SU-DHL-6 (cell line): ENCODE results near the gene SRSF7.
"Not testable (repeated sequence)": the region's sequence is repeated elsewhere in the genome, so short reads cannot be mapped to it uniquely, and the experiment has no call there.

Source experiments
- H2AFZ ChIP-seq: fragments of 200-600 bp; sonication (generic); 2 replicates; pipeline ENCODE4 v1.6.1; 2014; ENCODE audit warnings: low read depth, mild to moderate bottlenecking, moderate library complexity, mixed read lengths, antibody characterized with exemption, low read length; ENCODE audit not compliant: severe bottlenecking
- H3F3A ChIP-seq: fragments of 200-600 bp; shearing (Covaris generic); 2 replicates; pipeline ENCODE4 v1.6.0; 2016; ENCODE audit warnings: antibody characterized with exemption, mild to moderate bottlenecking; ENCODE audit not compliant: insufficient read depth
- H3K27ac ChIP-seq: fragments of 200-600 bp; sonication (generic); 2 replicates; pipeline ENCODE4 v1.5.1; 2016; ENCODE audit warnings: low read depth, mild to moderate bottlenecking, low read length, moderate library complexity, mixed read lengths
- H3K27me3 ChIP-seq: fragments of 200-600 bp; sonication (generic), shearing (Covaris generic); 2 replicates; pipeline ENCODE4 v1.6.0; 2014; ENCODE audit warnings: mild to moderate bottlenecking, low read length
- H3K36me3 ChIP-seq: fragments of 200-600 bp; sonication (generic); 2 replicates; pipeline ENCODE4 v1.6.1; 2014; ENCODE audit warnings: mild to moderate bottlenecking, low read length, mixed read lengths
- H3K4me2 ChIP-seq: fragments of 300-600, 200-600 bp; shearing (Covaris generic), sonication (generic); 2 replicates; pipeline ENCODE4 v1.6.0; 2014; ENCODE audit warnings: low read length, low read depth, mild to moderate bottlenecking; ENCODE audit not compliant: poor library complexity, severe bottlenecking
- H3K4me3 ChIP-seq: fragments of 200-600 bp; sonication (generic); 2 replicates; pipeline ENCODE4 v1.5.1; 2014; ENCODE audit warnings: antibody characterized with exemption, low read length, mild to moderate bottlenecking, mixed read lengths; ENCODE audit not compliant: insufficient read depth, poor library complexity, severe bottlenecking
- H3K79me2 ChIP-seq: fragments of 200-600 bp; sonication (generic); 2 replicates; pipeline ENCODE4 v1.6.1; 2014; ENCODE audit warnings: mild to moderate bottlenecking, low read length, moderate library complexity; ENCODE audit not compliant: insufficient read depth
- H3K9ac ChIP-seq: fragments of 200-600 bp; sonication (generic); 2 replicates; pipeline ENCODE4 v1.7.0; 2014; ENCODE audit warnings: mild to moderate bottlenecking, low read length
- H3K9me2 ChIP-seq: fragments of 200-600 bp; sonication (generic); replicated peaks from 2 replicates; pipeline ENCODE4 v1.6.1; 2014; ENCODE audit warnings: low read length; ENCODE audit not compliant: insufficient read depth
- H3K9me3 ChIP-seq: fragments of 200-600 bp; sonication (generic); 2 replicates; pipeline ENCODE4 v1.6.1; 2014; ENCODE audit warnings: low read length, mixed read lengths; ENCODE audit not compliant: insufficient read depth
- H4K20me1 ChIP-seq: fragments of 200-600 bp; sonication (generic); 2 replicates; pipeline ENCODE4 v1.6.1; 2014; ENCODE audit warnings: low read depth, mild to moderate bottlenecking, antibody characterized with exemption, low read length, moderate library complexity, mixed read lengths
- EZH2phosphoT487 ChIP-seq: fragments of 200-600 bp; sonication (generic), shearing (Covaris generic); conservative IDR thresholded peaks from 2 replicates; pipeline ENCODE4 v1.6.1; 2018; ENCODE audit warnings: mild to moderate bottlenecking, antibody characterized with exemption, low read length, moderate library complexity, mixed read lengths
- TF ChIP-seq, protein P1 (sequence below): fragments of 200-600 bp; sonication (generic); IDR thresholded peaks from one replicate; pipeline ENCODE4 v1.5.1; 2017; ENCODE audit warnings: antibody characterized with exemption, mild to moderate bottlenecking, low read length, moderate library complexity; ENCODE audit not compliant: insufficient read depth, poor library complexity, severe bottlenecking

The SRSF7 gene

DNA sequence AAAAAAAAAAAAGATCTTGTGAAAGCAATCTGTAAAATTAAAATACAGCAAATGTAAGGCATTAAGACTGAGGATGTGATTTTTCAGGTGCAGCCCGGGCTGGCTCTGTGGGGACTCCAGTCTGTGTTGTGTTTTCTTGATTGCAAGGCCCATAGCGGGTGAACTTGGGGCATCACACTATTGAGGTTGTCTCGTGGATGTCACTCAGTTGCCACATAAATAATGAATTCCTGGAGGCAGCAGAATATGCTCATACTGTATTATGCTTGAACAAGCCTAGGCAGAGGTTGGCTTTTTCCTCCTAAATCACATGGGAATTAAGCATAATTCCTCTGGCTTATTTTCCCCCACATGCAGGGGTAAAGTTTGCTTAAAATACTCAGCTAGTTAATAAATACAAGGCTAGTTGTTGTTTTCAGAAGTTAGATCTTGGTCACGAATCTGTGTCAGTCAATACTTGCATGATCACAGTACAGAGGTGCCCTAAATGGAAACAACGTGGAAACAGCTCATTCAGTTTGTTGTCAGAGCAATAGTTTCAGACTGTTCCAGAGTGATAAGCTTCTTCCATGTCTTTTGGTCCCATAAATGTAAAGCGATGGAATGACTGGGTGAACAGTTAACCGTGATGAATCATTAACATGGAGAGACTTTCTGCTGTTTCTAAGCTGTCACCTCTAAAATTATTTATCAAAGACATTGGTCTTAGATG lies 43.2 kb upstream of the SRSF7 start:
- no peak overlapping the region for H3K4me3 ChIP-seq
- no peak overlapping the region for H2AFZ ChIP-seq
- H3F3A ChIP-seq = no peaks in the 10 kb centered on the region
- H3K9me2 ChIP-seq = no peaks in the 10 kb centered on the region
- H4K20me1 ChIP-seq = no peaks in the 10 kb centered on the region
- no peaks in the 10 kb centered on the region for H3K36me3 ChIP-seq
- H3K4me2 ChIP-seq = no peak overlapping the region
- no peak overlapping the region for H3K27ac ChIP-seq
- H3K9me3 ChIP-seq = no peaks in the 10 kb centered on the region
- no peak overlapping the region for H3K9ac ChIP-seq
- TF ChIP-seq, protein P1, sequence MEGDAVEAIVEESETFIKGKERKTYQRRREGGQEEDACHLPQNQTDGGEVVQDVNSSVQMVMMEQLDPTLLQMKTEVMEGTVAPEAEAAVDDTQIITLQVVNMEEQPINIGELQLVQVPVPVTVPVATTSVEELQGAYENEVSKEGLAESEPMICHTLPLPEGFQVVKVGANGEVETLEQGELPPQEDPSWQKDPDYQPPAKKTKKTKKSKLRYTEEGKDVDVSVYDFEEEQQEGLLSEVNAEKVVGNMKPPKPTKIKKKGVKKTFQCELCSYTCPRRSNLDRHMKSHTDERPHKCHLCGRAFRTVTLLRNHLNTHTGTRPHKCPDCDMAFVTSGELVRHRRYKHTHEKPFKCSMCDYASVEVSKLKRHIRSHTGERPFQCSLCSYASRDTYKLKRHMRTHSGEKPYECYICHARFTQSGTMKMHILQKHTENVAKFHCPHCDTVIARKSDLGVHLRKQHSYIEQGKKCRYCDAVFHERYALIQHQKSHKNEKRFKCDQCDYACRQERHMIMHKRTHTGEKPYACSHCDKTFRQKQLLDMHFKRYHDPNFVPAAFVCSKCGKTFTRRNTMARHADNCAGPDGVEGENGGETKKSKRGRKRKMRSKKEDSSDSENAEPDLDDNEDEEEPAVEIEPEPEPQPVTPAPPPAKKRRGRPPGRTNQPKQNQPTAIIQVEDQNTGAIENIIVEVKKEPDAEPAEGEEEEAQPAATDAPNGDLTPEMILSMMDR = no peak
- TF ChIP-seq EZH2phosphoT487 = no peak
- H3K27me3 ChIP-seq = no peaks in the 10 kb centered on the region
- H3K79me2 ChIP-seq = no peaks in the 10 kb centered on the region

DNA sequence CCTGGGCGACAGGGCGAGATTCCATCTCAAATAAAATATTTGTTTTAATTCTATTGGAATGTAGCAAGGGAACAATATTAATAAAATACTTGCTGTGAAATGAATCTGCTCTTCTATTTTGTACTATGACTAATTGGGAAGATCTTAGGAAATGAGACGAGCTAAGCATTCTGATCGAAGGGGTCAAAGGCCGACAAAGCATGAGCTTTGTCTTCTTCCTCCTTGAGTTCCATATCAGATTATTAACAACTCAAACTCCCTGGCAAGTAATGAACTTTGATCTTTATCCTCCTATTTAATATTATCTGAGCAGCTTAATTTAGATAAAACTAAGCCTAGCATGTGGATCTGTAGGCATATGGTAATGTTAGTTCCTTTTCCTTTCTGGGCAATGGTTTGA lies 42.4 kb upstream of the SRSF7 start:
- no peaks in the 10 kb centered on the region for H4K20me1 ChIP-seq
- H3K9me3 ChIP-seq = no peaks in the 10 kb centered on the region
- no peak for TF ChIP-seq EZH2phosphoT487
- no peak overlapping the region for H3K4me3 ChIP-seq
- H2AFZ ChIP-seq = no peak overlapping the region
- no peak overlapping the region for H3K9ac ChIP-seq
- no peaks in the 10 kb centered on the region for H3K79me2 ChIP-seq
- no peaks in the 10 kb centered on the region for H3K36me3 ChIP-seq
- H3K4me2 ChIP-seq = no peak overlapping the region
- H3F3A ChIP-seq = no peaks in the 10 kb centered on the region
- no peaks in the 10 kb centered on the region for H3K27me3 ChIP-seq
- no peaks in the 10 kb centered on the region for H3K9me2 ChIP-seq
- H3K27ac ChIP-seq = no peak overlapping the region

DNA sequence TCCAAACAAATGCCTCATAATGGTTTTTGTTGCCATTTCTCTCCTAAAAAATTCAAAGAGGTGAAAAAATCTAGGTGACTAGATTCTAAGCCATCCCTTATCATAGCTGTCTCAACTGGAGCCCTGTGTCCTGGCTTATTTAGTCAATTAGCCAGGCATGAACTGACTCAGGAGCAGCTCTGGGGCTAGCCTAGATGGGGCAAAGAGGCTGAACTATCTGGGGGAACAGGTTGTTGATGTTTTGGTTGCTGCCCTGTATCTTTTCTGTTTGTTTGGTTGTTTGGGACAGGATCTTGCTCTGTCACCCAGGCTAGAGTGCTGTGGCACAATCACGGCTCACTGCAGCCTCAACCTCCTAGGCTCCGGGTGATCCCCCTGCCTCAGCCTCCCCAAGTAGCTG lies 41.6 kb upstream of the SRSF7 start:
- H3K9ac ChIP-seq = no peak overlapping the region
- H3K36me3 ChIP-seq = no peaks in the 10 kb centered on the region
- TF ChIP-seq, protein P1 = no peak
- TF ChIP-seq EZH2phosphoT487 = no peak
- no peaks in the 10 kb centered on the region for H3K27me3 ChIP-seq
- H3K27ac ChIP-seq = no peak overlapping the region
- H2AFZ ChIP-seq = no peak overlapping the region
- H3K9me3 ChIP-seq = no peaks in the 10 kb centered on the region
- no peaks in the 10 kb centered on the region for H4K20me1 ChIP-seq
- no peaks in the 10 kb centered on the region for H3F3A ChIP-seq
- H3K79me2 ChIP-seq = no peaks in the 10 kb centered on the region
- H3K9me2 ChIP-seq = no peaks in the 10 kb centered on the region
- H3K4me2 ChIP-seq = no peak overlapping the region
- H3K4me3 ChIP-seq = no peak overlapping the region

DNA sequence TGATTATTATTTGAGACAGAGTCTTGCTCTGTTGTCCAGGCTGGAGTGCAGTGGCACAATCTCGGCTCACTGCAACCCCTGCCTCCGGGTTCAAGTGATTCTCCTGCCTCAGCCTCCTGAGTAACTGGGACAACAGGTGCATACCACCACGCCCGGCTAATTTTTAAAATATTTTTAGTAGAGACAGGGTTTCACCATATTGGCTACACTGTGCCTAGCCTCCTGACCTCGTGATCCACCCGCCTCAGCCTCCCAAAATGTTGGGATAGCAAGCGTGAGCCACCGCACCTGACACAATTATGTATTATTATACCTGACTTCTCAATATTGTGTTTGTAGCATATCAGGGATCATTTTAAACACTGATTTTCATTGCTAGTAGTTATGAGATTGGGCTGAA lies 41.2 kb upstream of the SRSF7 start:
- not testable (repeated sequence) for H4K20me1 ChIP-seq, H3F3A ChIP-seq, H3K9ac ChIP-seq, H3K4me2 ChIP-seq, H3K27me3 ChIP-seq, H3K9me3 ChIP-seq, H3K27ac ChIP-seq, H3K79me2 ChIP-seq, H3K4me3 ChIP-seq, H3K36me3 ChIP-seq, H3K9me2 ChIP-seq, H2AFZ ChIP-seq
